ENCODE data around the gene ABCC8.
A peak's percentile ranks its signal among the peaks of the same experiment; 100 is the strongest.

Gene ABCC8

DNA sequence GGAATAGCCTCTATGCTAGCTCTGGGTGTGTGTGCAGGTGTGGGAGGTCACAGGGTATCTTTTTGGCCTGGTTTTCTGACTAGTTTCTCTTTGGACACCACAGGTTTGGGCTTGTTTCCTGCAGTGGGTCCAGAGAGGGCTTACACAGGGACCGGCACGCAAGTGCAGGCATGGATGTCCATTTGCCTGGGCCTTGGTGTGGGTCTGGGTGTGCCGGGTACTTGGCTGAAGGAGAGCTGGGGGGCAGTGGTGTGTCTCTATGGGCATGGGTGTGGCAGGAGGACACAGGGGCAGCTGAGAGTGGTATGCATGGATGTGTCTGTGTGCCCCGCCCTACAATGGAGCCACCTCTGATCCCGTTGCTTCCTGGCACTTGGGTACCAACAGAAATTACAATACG is 80.7 kb downstream of the ABCC8 start:
- no peaks in the 10 kb centered on the region for H3K27me3 ChIP-seq (replicated peaks; ENCODE audit: control insufficient read depth, insufficient read depth, low read length)
- TF ChIP-seq CTCF (IDR thresholded peaks at IDR 0.05; ENCODE audit: insufficient read depth, low read length, poor library complexity, severe bottlenecking) = no peak
- DNase-seq (ENCODE audit: extremely low read depth, insufficient read length) = no peak
- no peaks in the 10 kb centered on the region for H3K36me3 ChIP-seq (ENCODE audit: control insufficient read depth, insufficient read depth, low read length)
- no peak overlapping the region for H3K4me3 ChIP-seq (replicated peaks; ENCODE audit: low read depth, low read length)

GRCh38 chr11:17395554-17395961 is 81.1 kb downstream of the ABCC8 start:
- Histone ChIP-seq H3K27me3 (replicated peaks; ENCODE audit: control insufficient read depth, insufficient read depth, low read length) (no peaks in the 10 kb centered on the region), H3K36me3 (ENCODE audit: control insufficient read depth, insufficient read depth, low read length) (no peaks in the 10 kb centered on the region), H3K4me3 (replicated peaks; ENCODE audit: low read depth, low read length) (no peak overlapping the region)
- DNase-seq (ENCODE audit: extremely low read depth, insufficient read length) = no peak
- no peak for TF ChIP-seq CTCF (IDR thresholded peaks at IDR 0.05; ENCODE audit: insufficient read depth, low read length, poor library complexity, severe bottlenecking)

- Histone ChIP-seq H3K36me3 (ENCODE audit: control insufficient read depth, insufficient read depth, low read length) (no peaks in the 10 kb centered on the region), H3K4me3 (replicated peaks; ENCODE audit: low read depth, low read length) (no peak overlapping the region), H3K27me3 (replicated peaks; ENCODE audit: control insufficient read depth, insufficient read depth, low read length) (no peaks in the 10 kb centered on the region; the same call in 1 of the 2 replicates)
- TF ChIP-seq CTCF (IDR thresholded peaks at IDR 0.05; ENCODE audit: insufficient read depth, low read length, poor library complexity, severe bottlenecking) = peak; percentile 2
- no peak for DNase-seq (ENCODE audit: extremely low read depth, insufficient read length)
Measured at GRCh38 chr11:17394743-17395390, 81.8 kb downstream of the ABCC8 start.

- TF ChIP-seq CTCF (IDR thresholded peaks at IDR 0.05; ENCODE audit: insufficient read depth, low read length, poor library complexity, severe bottlenecking) = no peak
- Histone ChIP-seq H3K4me3 (replicated peaks; ENCODE audit: low read depth, low read length) (no peak overlapping the region), H3K36me3 (ENCODE audit: control insufficient read depth, insufficient read depth, low read length) (no peaks in the 10 kb centered on the region), H3K27me3 (replicated peaks; ENCODE audit: control insufficient read depth, insufficient read depth, low read length) (no peaks in the 10 kb centered on the region; the same call in 1 of the 2 replicates)
- DNase-seq (ENCODE audit: extremely low read depth, insufficient read length) = no peak
Measured at GRCh38 chr11:17393472-17393871, 83.2 kb downstream of the ABCC8 start.

DNA sequence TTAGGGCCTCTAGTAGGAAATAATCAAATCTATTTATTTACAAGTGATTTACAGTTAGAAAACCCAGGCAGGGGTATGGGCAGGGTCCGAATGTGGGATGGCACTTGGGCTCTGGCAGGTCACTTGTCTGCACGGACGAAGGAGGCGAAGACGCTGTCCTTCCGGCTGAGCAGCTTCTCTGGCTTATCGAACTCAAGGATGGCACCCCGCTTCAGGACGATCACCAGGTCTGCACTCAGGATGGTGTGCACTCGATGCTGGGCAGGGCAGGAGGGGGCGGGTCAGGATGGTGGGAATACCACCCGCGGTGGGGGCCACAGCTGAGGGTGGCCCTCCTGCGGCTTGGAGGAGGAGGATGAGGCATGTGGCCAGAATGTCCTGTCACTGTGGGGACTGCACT is 83.8 kb downstream of the ABCC8 start:
- Histone ChIP-seq H3K27me3 (replicated peaks; ENCODE audit: control insufficient read depth, insufficient read depth, low read length) (no peaks in the 10 kb centered on the region; the same call in 1 of the 2 replicates), H3K4me3 (replicated peaks; ENCODE audit: low read depth, low read length) (no peak overlapping the region), H3K36me3 (ENCODE audit: control insufficient read depth, insufficient read depth, low read length) (no peaks in the 10 kb centered on the region)
- no peak for DNase-seq (ENCODE audit: extremely low read depth, insufficient read length)
- no peak for TF ChIP-seq CTCF (IDR thresholded peaks at IDR 0.05; ENCODE audit: insufficient read depth, low read length, poor library complexity, severe bottlenecking)
